Measurements from ENCODE around the gene LRRC47. TPM values are rescaled to one million over a fixed set of nuclear protein-coding genes. Genes with fewer than 3 reads are reported as not detected.

The LRRC47 gene
- total RNA-seq, 1 donor from 2014 or later = 57.9 TPM

GRCh38 chr1:3741566-3742438 is 54.5 kb downstream of the LRRC47 start:
- Mint-ChIP-seq H3K4me1 (peaks cover 21% of the 10 kb centered on the region), H3K27me3 (ENCODE audit: low read depth) (no peaks in the 10 kb centered on the region), H3K27ac (ENCODE audit: unreplicated experiment) (no peak overlapping the region), H3K36me3 (ENCODE audit: low read depth) (no peaks in the 10 kb centered on the region), H3K9me3 (no peaks in the 10 kb centered on the region), H3K4me3 (peak overlapping the region; percentile 39)
- no peak for DNase-seq (ENCODE audit: low read depth, low spot score)
- TF ChIP-seq CTCF (conservative IDR thresholded peaks at IDR 0.05) = no peak

GRCh38 chr1:3740752-3741151 is 55.5 kb downstream of the LRRC47 start:
- H3K4me1 Mint-ChIP-seq = peaks cover 13% of the 10 kb centered on the region
- H3K27ac Mint-ChIP-seq (ENCODE audit: unreplicated experiment) = no peak overlapping the region
- no peak for DNase-seq (ENCODE audit: low read depth, low spot score)
- TF ChIP-seq CTCF (conservative IDR thresholded peaks at IDR 0.05) = no peak
- no peaks in the 10 kb centered on the region for H3K27me3 Mint-ChIP-seq (ENCODE audit: low read depth)
- no peaks in the 10 kb centered on the region for H3K9me3 Mint-ChIP-seq
- H3K36me3 Mint-ChIP-seq (ENCODE audit: low read depth) = no peaks in the 10 kb centered on the region
- H3K4me3 Mint-ChIP-seq = no peak overlapping the region

- Mint-ChIP-seq H3K36me3 (ENCODE audit: low read depth) (no peaks in the 10 kb centered on the region), H3K27me3 (ENCODE audit: low read depth) (no peaks in the 10 kb centered on the region), H3K27ac (ENCODE audit: unreplicated experiment) (no peak overlapping the region), H3K4me3 (no peak overlapping the region), H3K9me3 (no peaks in the 10 kb centered on the region), H3K4me1 (peaks cover 6% of the 10 kb centered on the region)
- no peak for TF ChIP-seq CTCF (conservative IDR thresholded peaks at IDR 0.05)
- no peak for DNase-seq (ENCODE audit: low read depth, low spot score)
These were observed 56.3 kb downstream of the LRRC47 start for GRCh38 chr1:3740042-3740441.

- no peak for TF ChIP-seq CTCF (conservative IDR thresholded peaks at IDR 0.05)
- Mint-ChIP-seq H3K27me3 (ENCODE audit: low read depth) (no peaks in the 10 kb centered on the region), H3K36me3 (ENCODE audit: low read depth) (no peaks in the 10 kb centered on the region), H3K9me3 (no peaks in the 10 kb centered on the region), H3K4me3 (no peak overlapping the region), H3K27ac (ENCODE audit: unreplicated experiment) (no peak overlapping the region), H3K4me1 (peaks cover 4% of the 10 kb centered on the region)
- DNase-seq (ENCODE audit: low read depth, low spot score) = no peak
These were observed 57.4 kb downstream of the LRRC47 start for GRCh38 chr1:3738943-3739342.

GRCh38 chr1:3736708-3737107 is 59.6 kb downstream of the LRRC47 start:
- TF ChIP-seq CTCF (conservative IDR thresholded peaks at IDR 0.05) = no peak
- no peak for DNase-seq (ENCODE audit: low read depth, low spot score)
- H3K4me3 Mint-ChIP-seq = no peak overlapping the region
- H3K27ac Mint-ChIP-seq (ENCODE audit: unreplicated experiment) = no peak overlapping the region
- H3K4me1 Mint-ChIP-seq = peaks cover 5% of the 10 kb centered on the region
- no peaks in the 10 kb centered on the region for H3K9me3 Mint-ChIP-seq
- no peaks in the 10 kb centered on the region for H3K36me3 Mint-ChIP-seq (ENCODE audit: low read depth)
- H3K27me3 Mint-ChIP-seq (ENCODE audit: low read depth) = no peaks in the 10 kb centered on the region

Measured in neural crest cell (in vitro differentiated cells).